Measurements from ENCODE around the gene AKR1C1. TPM values are rescaled to one million over a fixed set of nuclear protein-coding genes. Genes with fewer than 3 reads are reported as not detected.
"Not testable (repeated sequence)": the region's sequence is repeated elsewhere in the genome, so short reads cannot be mapped to it uniquely, and the experiment has no call there.

The AKR1C1 gene
- total RNA-seq, 2 donors from 2014 or later: 4.3 to 13.0 TPM

DNA sequence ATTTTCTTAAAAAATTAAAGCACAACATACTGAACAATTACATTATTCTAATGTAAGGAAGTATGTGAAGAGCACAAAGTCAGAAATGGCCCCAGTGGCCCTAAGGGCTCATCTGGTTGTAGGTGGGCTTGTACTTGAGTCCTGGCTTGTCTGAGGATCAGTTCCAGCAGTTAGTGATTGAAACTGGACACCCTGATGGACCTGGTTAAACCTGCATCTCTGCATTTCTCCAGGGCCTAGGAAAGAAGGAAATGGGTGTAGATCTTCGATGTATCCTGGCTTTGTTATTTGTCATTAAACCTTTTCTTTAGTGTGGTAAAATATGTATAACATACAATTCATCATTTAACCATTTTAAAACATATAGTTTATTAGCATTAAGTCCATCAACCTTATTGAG lies 50.2 kb downstream of the AKR1C1 start:
- Histone ChIP-seq H3K9ac (ENCODE audit: low read depth in 2 of 2, low read length in 2 of 2) (no peak overlapping the region), H3K4me1 (no peaks in the 10 kb centered on the region), H3K36me3 (no peaks in the 10 kb centered on the region), H3K9me3 (no peaks in the 10 kb centered on the region), H3K4me3 (no peak overlapping the region), H3K27me3 (no peaks in the 10 kb centered on the region), H3K27ac (no peak overlapping the region)
- DNase-seq: no peak
- intact Hi-C loops (cut with DNase I): no loop called here
- TF ChIP-seq, protein P1, sequence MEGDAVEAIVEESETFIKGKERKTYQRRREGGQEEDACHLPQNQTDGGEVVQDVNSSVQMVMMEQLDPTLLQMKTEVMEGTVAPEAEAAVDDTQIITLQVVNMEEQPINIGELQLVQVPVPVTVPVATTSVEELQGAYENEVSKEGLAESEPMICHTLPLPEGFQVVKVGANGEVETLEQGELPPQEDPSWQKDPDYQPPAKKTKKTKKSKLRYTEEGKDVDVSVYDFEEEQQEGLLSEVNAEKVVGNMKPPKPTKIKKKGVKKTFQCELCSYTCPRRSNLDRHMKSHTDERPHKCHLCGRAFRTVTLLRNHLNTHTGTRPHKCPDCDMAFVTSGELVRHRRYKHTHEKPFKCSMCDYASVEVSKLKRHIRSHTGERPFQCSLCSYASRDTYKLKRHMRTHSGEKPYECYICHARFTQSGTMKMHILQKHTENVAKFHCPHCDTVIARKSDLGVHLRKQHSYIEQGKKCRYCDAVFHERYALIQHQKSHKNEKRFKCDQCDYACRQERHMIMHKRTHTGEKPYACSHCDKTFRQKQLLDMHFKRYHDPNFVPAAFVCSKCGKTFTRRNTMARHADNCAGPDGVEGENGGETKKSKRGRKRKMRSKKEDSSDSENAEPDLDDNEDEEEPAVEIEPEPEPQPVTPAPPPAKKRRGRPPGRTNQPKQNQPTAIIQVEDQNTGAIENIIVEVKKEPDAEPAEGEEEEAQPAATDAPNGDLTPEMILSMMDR (IDR thresholded peaks at IDR 0.05): no peak

DNA sequence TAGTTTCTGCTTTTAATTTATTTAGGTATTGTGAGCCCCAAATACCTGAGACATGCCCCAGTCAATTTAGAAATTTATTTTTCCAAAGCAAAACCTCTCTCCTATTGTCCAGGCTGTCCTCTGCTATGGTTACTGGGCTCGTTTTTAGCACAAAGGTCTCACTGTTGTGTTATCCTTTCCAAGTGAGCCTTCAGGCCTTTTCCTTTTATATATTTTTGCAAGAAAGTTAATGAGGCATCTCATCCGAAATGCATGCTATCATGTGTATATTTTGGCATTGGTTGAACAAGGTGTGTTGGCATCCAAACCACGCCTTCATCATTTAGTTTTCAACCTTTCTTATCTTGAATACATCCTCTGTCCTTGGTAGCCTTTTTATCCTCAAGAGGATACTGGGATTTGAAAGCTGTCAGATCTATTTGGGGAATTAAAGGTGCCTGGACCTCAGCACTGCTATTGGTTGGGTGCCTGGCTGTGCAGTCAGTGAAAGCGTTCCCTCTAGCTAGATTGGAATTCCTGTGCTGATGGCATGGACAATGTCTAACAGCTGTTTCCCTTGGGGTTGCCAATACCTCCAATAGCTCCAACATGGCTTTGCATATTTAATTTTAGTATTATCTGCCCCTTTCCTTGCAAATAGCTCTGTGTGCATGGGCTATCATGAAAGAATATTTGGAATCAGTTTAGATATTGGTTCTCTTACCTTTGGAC lies 51.1 kb downstream of the AKR1C1 start:
- H3K36me3 ChIP-seq; H3K27ac ChIP-seq; H3K9me3 ChIP-seq; H3K27me3 ChIP-seq; H3K4me1 ChIP-seq; DNase-seq; H3K4me3 ChIP-seq; H3K9ac ChIP-seq (ENCODE audit: low read depth in 2 of 2, low read length in 2 of 2); intact Hi-C loops (cut with DNase I): not testable (repeated sequence)

DNA sequence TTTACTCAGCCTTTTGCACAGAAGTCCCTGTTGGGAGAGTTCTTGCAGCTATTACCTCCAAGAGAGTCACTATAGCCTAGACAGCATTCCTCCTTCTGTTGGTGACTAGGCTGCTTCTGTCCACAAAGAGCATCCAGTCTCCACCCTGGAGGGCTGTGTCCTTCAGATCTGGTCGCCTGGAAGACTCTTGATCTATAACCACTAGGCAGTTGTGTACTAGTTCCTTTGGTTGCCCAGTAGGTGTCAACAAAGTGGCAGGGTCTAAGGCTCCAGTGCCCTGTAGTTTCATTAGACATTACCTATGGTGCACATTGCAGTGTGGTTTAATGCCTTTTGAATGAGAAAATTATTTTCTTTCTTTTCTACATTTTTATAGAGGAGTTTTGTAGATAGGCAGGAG lies 51.7 kb downstream of the AKR1C1 start:
- intact Hi-C loops (cut with DNase I): loop anchor here (5.0 kb wide), 1 partner anchor 272 kb away; no protein-coding TSS in a partner anchor
- Histone ChIP-seq H3K9me3 (no peaks in the 10 kb centered on the region), H3K4me3 (no peak overlapping the region), H3K36me3 (no peaks in the 10 kb centered on the region), H3K27me3 (no peaks in the 10 kb centered on the region), H3K27ac (no peak overlapping the region), H3K9ac (ENCODE audit: low read depth in 2 of 2, low read length in 2 of 2) (no peak overlapping the region), H3K4me1 (no peaks in the 10 kb centered on the region)
- DNase-seq: no peak
- TF ChIP-seq, protein P1 (IDR thresholded peaks at IDR 0.05): no peak

DNA sequence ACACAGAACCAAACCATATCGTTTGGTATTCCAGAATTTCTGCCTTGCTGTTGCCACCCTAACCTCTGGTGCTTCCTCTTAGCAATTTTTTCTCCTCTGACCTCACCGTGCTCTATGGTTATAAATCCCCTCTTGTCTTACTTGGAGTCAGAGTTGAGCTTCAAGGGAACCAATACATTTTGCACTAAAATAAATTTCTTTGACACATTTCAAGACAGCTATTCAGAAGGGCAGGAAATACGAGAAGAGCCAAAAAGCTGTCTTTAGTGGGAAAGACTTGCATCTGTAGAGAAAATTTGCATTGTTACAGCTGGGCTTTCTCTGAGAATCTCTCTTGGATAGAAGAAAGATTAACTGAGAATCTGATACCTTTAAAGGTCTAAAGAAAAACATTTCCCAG lies 54.9 kb downstream of the AKR1C1 start:
- Histone ChIP-seq H3K36me3 (no peaks in the 10 kb centered on the region), H3K4me1 (peaks cover 6% of the 10 kb centered on the region), H3K4me3 (no peak overlapping the region), H3K27me3 (no peaks in the 10 kb centered on the region), H3K9ac (ENCODE audit: low read depth in 2 of 2, low read length in 2 of 2) (no peak overlapping the region), H3K9me3 (no peaks in the 10 kb centered on the region), H3K27ac (no peak overlapping the region)
- TF ChIP-seq, protein P1 (IDR thresholded peaks at IDR 0.05): no peak
- DNase-seq: no peak
- intact Hi-C loops (cut with DNase I): loop anchor here (5.0 kb wide), 1 partner anchor 269 kb away; no protein-coding TSS in a partner anchor

DNA sequence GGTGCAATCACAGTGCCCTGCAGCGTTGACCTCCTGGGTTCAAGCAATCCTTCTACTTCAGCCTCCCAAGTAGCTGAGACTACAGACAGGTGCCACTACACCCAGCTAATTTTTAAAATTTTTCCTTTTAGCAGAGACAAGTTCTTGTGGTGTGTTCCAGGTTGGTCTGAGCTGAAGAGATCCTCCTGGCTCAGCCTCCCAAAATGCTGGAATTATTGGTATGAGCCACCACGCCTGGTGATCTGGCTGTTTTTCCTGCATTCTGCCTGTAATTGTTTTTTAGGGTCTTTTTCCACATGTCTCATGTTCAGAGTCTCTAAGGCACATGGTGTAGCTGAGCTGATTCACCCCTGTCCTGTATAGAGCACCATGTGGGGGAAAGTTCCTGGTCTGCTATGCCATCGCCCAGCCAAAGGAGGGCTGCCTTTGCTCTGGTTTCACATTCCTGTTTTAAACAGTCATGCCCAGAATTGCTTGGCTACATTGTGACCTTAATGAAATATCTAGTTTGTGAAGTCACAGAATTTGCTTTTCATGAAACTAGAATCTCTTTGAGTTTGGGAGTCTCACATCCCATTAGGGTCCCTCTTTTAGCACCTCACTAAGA lies 55.6 kb downstream of the AKR1C1 start:
- not testable (repeated sequence) for H3K4me1 ChIP-seq; H3K27me3 ChIP-seq; H3K4me3 ChIP-seq; H3K9me3 ChIP-seq; H3K36me3 ChIP-seq; DNase-seq; H3K27ac ChIP-seq; H3K9ac ChIP-seq (ENCODE audit: low read depth in 2 of 2, low read length in 2 of 2)
- intact Hi-C loops (cut with DNase I): loop anchor here (5.0 kb wide), 1 partner anchor 269 kb away; no protein-coding TSS in a partner anchor

DNA sequence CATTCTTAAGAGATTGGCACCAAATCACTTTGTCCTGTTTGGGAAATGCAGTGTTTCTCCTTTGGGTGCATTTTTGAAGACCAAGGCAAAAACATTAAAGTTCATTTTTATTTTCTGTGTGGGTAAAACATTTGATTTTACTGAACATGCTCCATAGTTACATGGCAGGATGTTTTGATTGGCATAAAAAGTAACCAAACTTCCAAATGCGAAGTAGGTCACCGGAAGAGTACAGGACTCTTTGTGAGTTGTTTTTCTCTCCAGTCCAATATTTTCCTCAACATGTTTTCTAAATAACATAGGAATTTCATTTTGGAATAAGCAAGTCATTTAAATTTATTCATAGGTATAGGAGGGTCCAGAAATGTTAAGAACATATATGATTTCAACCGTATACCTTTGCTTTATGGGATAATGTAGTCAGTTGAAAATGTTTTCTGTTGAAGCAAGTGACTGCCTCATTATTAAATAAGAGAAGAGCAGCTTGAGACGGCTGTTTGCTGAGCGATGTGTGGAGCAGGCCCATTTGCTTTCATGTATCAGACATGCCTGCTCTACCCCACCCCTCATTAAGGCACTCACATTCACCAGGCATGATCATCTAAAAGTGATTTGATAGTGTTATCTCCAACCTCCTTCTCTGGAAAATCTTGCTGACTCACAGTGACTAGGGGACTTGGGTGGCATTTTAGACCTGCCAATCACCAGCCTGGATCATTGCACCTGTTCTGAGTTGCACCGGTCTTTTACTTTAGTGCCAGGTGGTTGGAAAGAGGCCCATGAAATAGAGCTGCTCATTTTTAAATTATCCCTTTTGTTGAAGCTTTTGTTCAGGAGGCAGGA lies 56.8 kb downstream of the AKR1C1 start:
- not testable (repeated sequence) for H3K27me3 ChIP-seq; H3K9me3 ChIP-seq; H3K27ac ChIP-seq; H3K4me3 ChIP-seq; H3K9ac ChIP-seq (ENCODE audit: low read depth in 2 of 2, low read length in 2 of 2); H3K4me1 ChIP-seq; H3K36me3 ChIP-seq
- DNase-seq: peak; percentile 45
- intact Hi-C loops (cut with DNase I): loop anchor here (5.0 kb wide), 1 partner anchor 267 kb away; no protein-coding TSS in a partner anchor

DNA sequence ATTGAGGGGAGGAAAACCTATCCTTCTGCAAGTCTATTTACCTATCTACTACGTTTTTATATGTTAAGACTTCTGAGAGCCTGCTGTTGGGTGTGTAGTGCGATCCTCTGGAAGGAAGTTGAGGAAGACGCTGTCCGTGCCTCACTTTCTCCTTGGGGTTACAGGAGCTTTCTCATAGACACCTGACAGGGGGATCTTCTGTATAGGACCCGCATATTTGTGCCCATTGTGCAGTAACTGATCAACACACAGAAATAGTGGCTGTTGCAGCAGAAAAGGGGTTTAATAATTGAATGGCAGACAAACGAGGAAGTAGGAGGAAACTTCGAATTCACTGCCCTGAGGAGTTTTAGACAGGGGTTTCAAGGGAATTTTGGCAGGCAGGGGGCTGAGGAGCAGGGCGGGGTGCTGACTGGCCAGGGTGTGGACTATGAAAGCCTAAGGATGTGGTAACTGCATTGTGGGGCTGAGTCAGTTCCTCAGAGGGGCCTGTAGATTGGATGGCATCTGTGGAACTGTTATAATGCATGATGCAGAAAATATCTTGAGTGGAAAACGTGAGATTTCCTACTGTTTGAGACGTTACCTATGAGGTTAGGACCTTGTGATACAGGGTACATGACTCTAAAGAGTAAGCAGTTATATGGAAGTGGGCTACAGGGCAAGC lies 58.5 kb downstream of the AKR1C1 start:
- H3K27ac ChIP-seq; H3K36me3 ChIP-seq; DNase-seq; intact Hi-C loops (cut with DNase I); H3K4me3 ChIP-seq; H3K9me3 ChIP-seq; H3K4me1 ChIP-seq; H3K9ac ChIP-seq (ENCODE audit: low read depth in 2 of 2, low read length in 2 of 2); H3K27me3 ChIP-seq: not testable (repeated sequence)
